T-helper 2 cell treated with Interferon-gamma antibody and Interleukin-4, amounts not matched to agents 5 μg/mL and 100 μg/mL, for 36 hours (primary cell): ENCODE data around the gene COL25A1.

Source experiments
- DNase-seq: peaks from one replicate; pipeline ENCODE4 v3.0.0; 2021; ENCODE audit warnings: low spot score
- H3K27ac Mint-ChIP-seq: one replicate; pipeline ENCODE4 v1.8.0; 2021; ENCODE audit warnings: mild to moderate bottlenecking, mixed read lengths
- H3K27me3 Mint-ChIP-seq: one replicate; pipeline ENCODE4 v1.8.0; 2021; ENCODE audit warnings: low read depth, mixed read lengths
- H3K36me3 Mint-ChIP-seq: one replicate; pipeline ENCODE4 v1.8.0; 2021; ENCODE audit warnings: low read depth, mixed read lengths
- H3K4me1 Mint-ChIP-seq: one replicate; pipeline ENCODE4 v1.8.0; 2021; ENCODE audit warnings: low read depth, mixed read lengths
- H3K4me3 Mint-ChIP-seq: one replicate; pipeline ENCODE4 v1.8.0; 2022; ENCODE audit warnings: mild to moderate bottlenecking, moderate library complexity, mixed read lengths
- H3K9me3 Mint-ChIP-seq: one replicate; pipeline ENCODE4 v1.8.0; 2021; ENCODE audit warnings: mixed read lengths

Gene COL25A1

GRCh38 chr4:108774809-108775530, 527.5 kb downstream of the COL25A1 start:
- Mint-ChIP-seq H3K27ac (no peak overlapping the region), H3K4me1 (no peaks in the 10 kb centered on the region), H3K27me3 (peaks cover 17% of the 10 kb centered on the region), H3K4me3 (no peak overlapping the region), H3K9me3 (no peaks in the 10 kb centered on the region), H3K36me3 (no peaks in the 10 kb centered on the region)
- DNase-seq: no peak

- Mint-ChIP-seq H3K4me1 (no peaks in the 10 kb centered on the region), H3K4me3 (no peak overlapping the region), H3K36me3 (no peaks in the 10 kb centered on the region), H3K9me3 (no peaks in the 10 kb centered on the region), H3K27me3 (peaks cover 16% of the 10 kb centered on the region), H3K27ac (no peak overlapping the region)
- DNase-seq: no peak
These were observed 530.1 kb downstream of the COL25A1 start for GRCh38 chr4:108772402-108772801.

GRCh38 chr4:108766058-108766457, 536.4 kb downstream of the COL25A1 start:
- no peaks in the 10 kb centered on the region for H3K9me3 Mint-ChIP-seq
- peaks cover 11% of the 10 kb centered on the region for H3K4me1 Mint-ChIP-seq
- H3K4me3 Mint-ChIP-seq: no peak overlapping the region
- H3K36me3 Mint-ChIP-seq: no peaks in the 10 kb centered on the region
- H3K27ac Mint-ChIP-seq: no peak overlapping the region
- H3K27me3 Mint-ChIP-seq: peaks cover 38% of the 10 kb centered on the region
- no peak for DNase-seq

- Mint-ChIP-seq H3K9me3 (no peaks in the 10 kb centered on the region), H3K27ac (no peak overlapping the region), H3K4me3 (no peak overlapping the region), H3K36me3 (no peaks in the 10 kb centered on the region), H3K4me1 (peaks cover 11% of the 10 kb centered on the region), H3K27me3 (peaks cover 50% of the 10 kb centered on the region)
- no peak for DNase-seq
These were observed 538.5 kb downstream of the COL25A1 start for GRCh38 chr4:108763986-108764385.

- DNase-seq: no peak
- Mint-ChIP-seq H3K36me3 (no peaks in the 10 kb centered on the region), H3K27ac (no peak overlapping the region), H3K9me3 (no peaks in the 10 kb centered on the region), H3K27me3 (peaks cover 50% of the 10 kb centered on the region), H3K4me1 (peaks cover 11% of the 10 kb centered on the region), H3K4me3 (peak overlapping the region; percentile 85)
These were observed 539.2 kb downstream of the COL25A1 start for GRCh38 chr4:108763226-108763593.

GRCh38 chr4:108762559-108763225, 539.8 kb downstream of the COL25A1 start, which contains the start of gene ETNPPL:
Gene ETNPPL (minus strand): TSS chr4:108763053. CDS start chr4:108762898, 155 bp downstream.
- H3K27ac Mint-ChIP-seq: no peak within 1 kb of the TSS
- no peaks in the 10 kb centered on the region for H3K36me3 Mint-ChIP-seq
- H3K4me1 Mint-ChIP-seq: peaks cover 11% of the 10 kb centered on the region
- H3K9me3 Mint-ChIP-seq: no peaks in the 10 kb centered on the region
- H3K27me3 Mint-ChIP-seq: peaks cover 50% of the 10 kb centered on the region
- H3K4me3 Mint-ChIP-seq: peak within 1 kb of the TSS; percentile 85
- DNase-seq: no peak
